NCI-H146 treated with DMSO at 0.1 percent for 48 hours (cell line): Measurements from ENCODE around the gene SEPHS2.

Source experiments
- DNase-seq: peaks from one replicate; lab custom pipeline; 2025; ENCODE audit not compliant: unreplicated experiment; lab: John Stamatoyannopoulos, UW

SEPHS2 gene

GRCh38 chr16:30434852-30435251 lies 10.8 kb downstream of the SEPHS2 start:
- DNase-seq, result no peak

GRCh38 chr16:30430428-30430970 lies 15.2 kb downstream of the SEPHS2 start:
- peak; percentile 53 for DNase-seq

GRCh38 chr16:30429678-30430427 lies 15.8 kb downstream of the SEPHS2 start, which contains the start of gene DCTPP1:
Gene DCTPP1, minus strand, starts transcription at chr16:30430030. Its CDS starts 50 bp downstream, at chr16:30429980.
- DNase-seq, result peak; percentile 99

- DNase-seq, result peak; percentile 53
Measured at GRCh38 chr16:30429418-30429677, 16.3 kb downstream of the SEPHS2 start.

- no peak for DNase-seq
Measured at GRCh38 chr16:30428055-30428454, 17.6 kb downstream of the SEPHS2 start.

- DNase-seq, result no peak
Measured at GRCh38 chr16:30421010-30421409, 24.7 kb downstream of the SEPHS2 start.

GRCh38 chr16:30418350-30419181 lies 27.1 kb downstream of the SEPHS2 start:
- DNase-seq, result no peak

GRCh38 chr16:30417529-30418349 lies 27.9 kb downstream of the SEPHS2 start:
- peak; percentile 86 for DNase-seq

- DNase-seq, result no peak
Measured at GRCh38 chr16:30416624-30417528, 28.8 kb downstream of the SEPHS2 start.

- DNase-seq, result no peak
Measured at GRCh38 chr16:30416047-30416603, 29.5 kb downstream of the SEPHS2 start.

GRCh38 chr16:30414159-30414558 lies 31.5 kb downstream of the SEPHS2 start:
- DNase-seq, result no peak

- DNase-seq, result no peak
Measured at GRCh38 chr16:30413112-30413806, 32.4 kb downstream of the SEPHS2 start.

- DNase-seq, result peak; percentile 83
Measured at GRCh38 chr16:30409125-30410060, 36.3 kb downstream of the SEPHS2 start.

GRCh38 chr16:30407804-30408534 lies 37.7 kb downstream of the SEPHS2 start:
- no peak for DNase-seq

GRCh38 chr16:30407102-30407803 lies 38.4 kb downstream of the SEPHS2 start, which contains the start of gene ZNF771:
Gene ZNF771, plus strand, starts transcription at chr16:30407606. Its CDS starts 448 bp downstream, at chr16:30408054.
- peak; percentile 81 for DNase-seq

GRCh38 chr16:30406795-30407101 lies 38.9 kb downstream of the SEPHS2 start:
- no peak for DNase-seq
